SK-N-SH (cell line): ENCODE results near the gene ITIH1.

ENCODE experiments used
- CHD2 ChIP-seq: fragments of 150-350 bp; IDR thresholded peaks from 2 replicates; pipeline ENCODE4 v1.6.1; 2018; ENCODE audit warnings: low read length; ENCODE audit not compliant: partially characterized antibody
- CTCF ChIP-seq: fragments of 200-600 bp; sonication (generic); IDR thresholded peaks from 2 replicates; pipeline ENCODE4 v1.6.1; 2017; ENCODE audit warnings: antibody characterized with exemption, mild to moderate bottlenecking, moderate library complexity
- EZH2phosphoT487 ChIP-seq: fragments of 200-600 bp; sonication (generic); IDR thresholded peaks from 2 replicates; pipeline ENCODE4 v1.6.1; 2017; ENCODE audit warnings: low read depth, mixed run types, mild to moderate bottlenecking, antibody characterized with exemption, moderate library complexity, borderline replicate concordance
- MAX ChIP-seq: IDR thresholded peaks from 2 replicates; pipeline ENCODE4 v1.4.0; 2012; ENCODE audit warnings: low read depth
- MEF2A ChIP-seq: IDR thresholded peaks from 2 replicates; pipeline ENCODE4 v1.4.0; 2012; ENCODE audit warnings: low read depth, borderline replicate concordance
- NFIC ChIP-seq: IDR thresholded peaks from 2 replicates; pipeline ENCODE4 v1.4.0; 2012; ENCODE audit warnings: borderline replicate concordance
- POLR2AphosphoS5 ChIP-seq: IDR thresholded peaks from 2 replicates; pipeline ENCODE4 v1.6.1; 2012; ENCODE audit warnings: low read depth, low read length
- RAD21 ChIP-seq: IDR thresholded peaks from 2 replicates; pipeline ENCODE4 v1.6.1; 2012; ENCODE audit warnings: mild to moderate bottlenecking, low read length
- REST ChIP-seq: IDR thresholded peaks from 2 replicates; pipeline ENCODE4 v1.6.1; 2012; ENCODE audit warnings: mild to moderate bottlenecking, low read depth, low read length, moderate library complexity
- RFX5 ChIP-seq: IDR thresholded peaks from 2 replicates; pipeline ENCODE4 v1.6.1; 2012; ENCODE audit warnings: mild to moderate bottlenecking, improper control_type of control experiment, low read length
- RXRA ChIP-seq: IDR thresholded peaks from 2 replicates; pipeline ENCODE4 v1.4.0; 2012; ENCODE audit warnings: low read depth, mild to moderate bottlenecking, borderline replicate concordance
- TAF1 ChIP-seq: IDR thresholded peaks from 2 replicates; pipeline ENCODE4 v1.6.1; 2012; ENCODE audit warnings: low read depth, mild to moderate bottlenecking, low read length, moderate library complexity, borderline replicate concordance
- TCF12 ChIP-seq: IDR thresholded peaks from 2 replicates; pipeline ENCODE4 v1.4.0; 2012
- USF2 ChIP-seq: fragments of 150-350 bp; IDR thresholded peaks from 2 replicates; pipeline ENCODE4 v1.6.1; 2017; ENCODE audit warnings: antibody characterized with exemption, low read length, low read depth, borderline replicate concordance

- TF ChIP-seq REST (no peak), MAX (no peak), CTCF (no peak), POLR2AphosphoS5 (no peak), TCF12 (no peak), NFIC (no peak), RXRA (no peak), RAD21 (no peak), USF2 (no peak), MEF2A (no peak), TAF1 (no peak), RFX5 (no peak), EZH2phosphoT487 (no peak), CHD2 (no peak)
Observed at GRCh38 chr3:52834871-52835501, 57.6 kb downstream of the ITIH1 start, which contains the start of gene MUSTN1.
